NCI-H345 treated with DMSO at 0.1 percent for 48 hours (cell line): ENCODE measurements around the gene HPRT1.

Experiments used
- DNase-seq: peaks from one replicate; lab custom pipeline; 2025; ENCODE audit not compliant: unreplicated experiment; lab: John Stamatoyannopoulos, UW

Gene HPRT1

DNA sequence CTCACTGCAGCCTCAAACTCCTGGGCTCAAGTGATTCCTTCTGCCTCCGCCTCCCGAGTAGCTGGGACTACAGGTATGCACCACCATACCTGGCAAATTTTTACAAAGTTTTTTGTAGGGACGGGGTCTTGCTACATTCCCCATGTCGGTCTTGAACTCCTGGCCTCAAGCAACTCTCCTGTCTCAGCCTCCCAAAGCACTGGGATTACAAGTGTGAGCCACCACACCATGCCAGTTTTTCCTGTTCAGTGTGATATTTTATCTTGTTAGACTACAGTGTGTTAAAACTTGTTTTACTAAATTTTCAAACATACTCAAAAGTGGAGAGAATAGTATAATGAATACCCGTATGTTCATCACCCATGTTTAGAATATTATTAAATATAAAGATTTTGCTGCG, 12.1 kb downstream of the HPRT1 start:
- DNase-seq: no peak

DNA sequence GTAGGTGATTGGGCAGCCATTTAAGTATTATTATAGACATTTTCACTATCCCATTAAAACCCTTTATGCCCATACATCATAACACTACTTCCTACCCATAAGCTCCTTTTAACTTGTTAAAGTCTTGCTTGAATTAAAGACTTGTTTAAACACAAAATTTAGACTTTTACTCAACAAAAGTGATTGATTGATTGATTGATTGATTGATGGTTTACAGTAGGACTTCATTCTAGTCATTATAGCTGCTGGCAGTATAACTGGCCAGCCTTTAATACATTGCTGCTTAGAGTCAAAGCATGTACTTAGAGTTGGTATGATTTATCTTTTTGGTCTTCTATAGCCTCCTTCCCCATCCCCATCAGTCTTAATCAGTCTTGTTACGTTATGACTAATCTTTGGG, 16.3 kb downstream of the HPRT1 start:
- DNase-seq: no peak

DNA sequence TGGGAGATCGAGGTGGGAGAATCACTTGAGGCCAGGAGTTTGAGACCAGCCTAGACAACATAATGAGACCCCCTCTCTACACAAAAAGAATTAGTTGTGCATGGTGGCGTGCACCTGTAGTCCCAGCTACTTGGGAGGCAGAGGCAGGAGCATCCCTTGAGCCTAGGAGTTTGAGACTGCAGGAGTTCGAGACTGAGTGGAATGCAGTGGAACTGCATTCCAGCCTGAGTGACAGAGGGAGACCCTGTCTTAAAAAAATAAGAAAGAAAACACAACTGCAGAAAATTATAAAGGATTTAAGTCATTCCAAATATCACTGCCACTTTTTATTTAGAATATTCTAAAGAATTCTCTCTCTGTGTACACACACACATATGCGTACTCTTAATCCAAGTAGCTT, 18.4 kb downstream of the HPRT1 start:
- DNase-seq: no peak

DNA sequence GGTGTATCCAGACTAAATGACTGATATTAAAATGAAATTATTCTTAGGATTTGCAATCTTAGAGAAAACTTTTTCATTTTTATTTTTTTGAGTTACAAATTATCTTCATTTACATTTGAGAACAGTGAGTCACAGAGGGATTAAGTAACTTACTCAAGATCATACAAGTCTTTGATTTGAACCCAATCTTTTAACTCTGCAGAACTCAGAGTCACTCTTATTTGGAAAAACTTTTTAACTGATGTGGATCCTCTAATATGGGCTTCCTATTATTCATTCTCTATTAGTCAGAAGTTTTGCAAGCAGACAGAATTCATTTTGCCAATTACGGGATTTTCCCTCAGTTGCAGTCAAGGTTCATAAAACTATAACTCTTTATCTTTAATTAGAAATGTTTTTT, 20.1 kb downstream of the HPRT1 start:
- no peak for DNase-seq

DNA sequence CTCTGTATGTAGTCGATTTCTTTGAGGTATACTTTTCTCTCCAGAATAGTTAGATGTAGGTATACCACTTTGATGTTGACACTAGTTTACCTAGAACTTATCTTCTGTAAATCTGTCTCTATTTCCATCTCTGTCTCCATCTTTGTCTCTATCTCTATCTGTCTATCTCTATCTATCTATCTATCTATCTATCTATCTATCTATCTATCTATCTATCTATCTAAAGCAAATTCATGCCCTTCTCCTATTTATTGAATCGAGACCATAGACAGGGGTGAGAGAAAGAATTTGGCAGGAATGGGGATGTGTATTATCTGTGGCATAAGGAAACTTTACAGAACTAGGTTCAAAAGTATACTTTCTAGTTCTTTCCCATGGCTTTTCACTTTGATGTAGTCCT, 21.4 kb downstream of the HPRT1 start:
- DNase-seq: no peak

DNA sequence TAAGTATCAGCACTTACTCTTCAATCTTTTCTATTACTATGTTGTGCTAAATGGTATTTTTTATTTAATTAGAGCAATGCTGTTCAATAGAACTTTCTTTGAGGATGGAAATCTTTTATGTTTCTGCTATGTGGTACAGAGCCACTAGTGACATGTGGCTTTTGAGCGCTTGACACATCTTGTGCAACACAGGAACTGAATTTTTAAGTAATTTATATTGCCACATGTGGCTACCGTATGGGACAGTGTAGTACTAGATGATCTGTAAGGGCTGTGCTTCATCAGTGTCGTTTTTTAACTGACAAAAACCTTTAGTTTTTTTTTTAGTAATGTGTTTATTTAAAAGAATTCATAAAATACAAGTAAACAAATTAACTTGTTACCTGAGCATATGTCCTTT, 22.4 kb downstream of the HPRT1 start:
- DNase-seq: no peak

DNA sequence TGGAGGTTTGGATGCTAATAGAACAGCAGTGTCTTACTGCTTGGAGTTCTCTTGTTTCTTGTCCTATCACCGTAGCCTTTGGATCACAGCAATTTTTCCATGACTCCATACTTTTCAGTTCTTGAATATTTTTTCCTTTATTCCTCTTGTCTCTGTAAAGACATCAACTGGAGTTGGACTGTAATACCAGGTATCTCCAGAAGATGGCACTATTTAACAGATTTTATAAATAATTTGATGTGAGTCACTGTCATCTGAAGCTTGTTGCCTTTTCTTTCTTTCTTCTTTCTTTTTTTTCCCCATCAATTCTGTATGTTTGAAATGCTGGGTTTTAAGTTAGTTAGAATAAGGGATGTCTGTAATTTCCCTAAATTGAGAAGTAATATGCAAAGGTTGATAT, 24.1 kb downstream of the HPRT1 start:
- DNase-seq: peak; percentile 17

DNA sequence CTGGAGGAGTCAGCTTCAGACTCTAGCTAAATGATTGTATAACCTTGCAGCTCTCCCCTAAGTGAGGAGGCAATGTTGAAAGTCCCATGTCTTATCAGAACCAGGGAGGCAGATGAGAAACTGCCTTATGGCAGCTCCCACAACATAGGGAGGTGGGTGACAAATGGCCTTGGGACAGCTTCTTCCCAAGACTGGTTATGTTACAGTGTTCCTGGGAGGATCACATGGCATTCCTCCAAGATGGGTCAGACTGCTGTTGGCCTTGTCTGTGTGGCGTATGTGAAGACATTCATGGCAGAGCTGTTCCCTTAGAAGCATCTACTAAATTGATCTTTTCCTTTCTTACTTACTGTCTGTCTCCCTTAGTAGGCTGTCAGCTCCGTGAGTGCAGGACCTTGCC, 42.0 kb downstream of the HPRT1 start:
- DNase-seq: no peak

DNA sequence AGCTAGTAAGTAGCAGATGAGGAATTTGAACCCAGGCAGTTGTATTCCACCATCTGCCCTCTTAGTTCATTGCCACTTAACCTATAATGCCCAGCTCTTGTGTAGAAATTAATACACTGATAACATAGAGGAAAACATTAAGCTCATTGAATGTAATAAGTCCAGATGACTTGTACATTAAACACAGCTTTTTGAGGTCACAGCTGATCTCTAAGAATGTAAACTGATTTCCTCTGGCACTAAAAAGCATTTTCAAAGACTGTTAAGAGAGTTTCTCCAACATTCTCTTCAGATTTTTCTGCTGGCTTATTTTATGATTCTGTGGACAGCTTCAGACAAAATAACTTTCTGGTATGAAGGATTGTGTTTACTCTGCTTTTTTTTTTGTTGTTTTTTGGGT, 42.7 kb downstream of the HPRT1 start:
- no peak for DNase-seq

DNA sequence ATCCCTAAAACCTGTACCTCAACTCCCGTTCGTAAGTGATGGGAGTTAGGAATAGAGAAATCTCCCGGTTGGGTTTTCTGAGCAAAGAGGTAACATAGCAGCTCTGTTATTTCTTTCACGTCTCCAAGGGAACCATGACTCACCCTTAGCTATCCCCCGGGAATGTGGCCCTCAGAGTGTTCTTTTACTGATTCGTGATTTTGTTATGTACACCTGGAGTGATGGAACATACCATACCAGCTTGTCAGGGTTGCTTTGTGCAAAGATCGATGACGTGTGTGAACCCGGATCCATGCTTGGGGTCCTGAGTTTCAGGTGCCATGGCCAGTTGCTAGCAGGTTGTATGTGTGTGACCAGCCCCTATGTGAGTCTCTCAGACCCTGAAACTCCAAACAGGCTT, 52.6 kb downstream of the HPRT1 start:
- DNase-seq: no peak

DNA sequence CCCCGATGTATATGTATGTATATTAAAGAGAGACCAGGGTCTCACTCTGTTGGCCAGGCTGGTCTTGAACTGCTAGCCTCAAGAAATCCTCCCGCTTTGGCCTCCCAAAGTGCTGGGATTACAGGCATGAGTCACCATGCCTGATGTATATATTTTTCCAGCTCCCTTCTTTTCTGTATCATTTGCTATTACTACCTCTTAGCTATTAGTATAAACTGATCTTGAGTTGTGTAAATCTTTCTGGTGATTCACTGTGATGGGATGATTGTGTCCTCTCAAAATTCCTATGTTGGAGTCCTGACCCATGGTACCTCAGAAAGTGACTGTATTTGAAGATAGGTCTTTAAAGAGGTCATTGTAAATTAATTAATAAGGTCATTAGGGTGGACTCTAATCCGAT, 53.1 kb downstream of the HPRT1 start:
- DNase-seq: no peak

DNA sequence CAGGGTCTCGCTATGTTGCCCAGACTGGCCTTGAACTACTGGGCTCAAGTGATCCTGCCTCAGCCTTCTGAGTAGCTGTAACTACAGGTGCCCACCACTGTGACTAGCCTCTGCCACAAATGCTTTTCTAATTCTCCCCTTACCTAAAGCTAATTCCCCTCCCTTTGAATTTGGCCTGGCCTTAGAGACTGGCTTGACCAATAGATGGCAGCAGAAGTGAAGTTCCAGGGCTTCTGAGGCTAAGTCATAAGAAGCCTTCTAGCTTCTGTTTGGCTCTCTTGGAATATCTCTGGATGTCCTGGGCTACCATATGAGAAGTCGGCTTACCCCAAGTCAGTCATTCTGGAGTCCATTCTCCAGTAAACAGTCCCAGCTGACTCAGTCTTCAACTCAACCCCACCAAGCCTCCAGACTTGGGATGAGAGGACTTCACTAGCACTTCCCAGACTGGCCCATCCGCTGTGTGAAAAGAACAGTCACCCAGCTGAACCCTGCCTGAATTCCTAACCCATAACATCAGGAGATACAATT, 61.0 kb downstream of the HPRT1 start:
- peak; percentile 1 for DNase-seq

DNA sequence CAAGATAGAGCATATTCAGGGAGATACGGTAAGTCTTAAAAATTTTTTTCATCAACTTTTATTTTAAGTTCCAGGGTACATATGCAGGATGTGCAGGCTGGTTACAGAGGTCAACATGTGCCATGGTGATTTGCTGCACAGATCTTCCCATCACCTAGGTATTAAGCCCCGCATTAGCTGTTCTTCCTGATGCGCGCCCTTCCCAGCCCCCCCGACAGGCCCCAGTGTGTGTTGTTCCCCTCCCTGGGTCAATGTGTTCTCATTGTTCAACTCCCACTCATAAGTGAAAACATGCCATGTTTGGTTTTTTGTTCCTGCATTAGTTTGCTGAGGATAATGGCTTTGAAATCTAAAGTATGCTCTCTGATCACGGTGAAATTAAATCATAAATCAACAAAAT, 64.2 kb downstream of the HPRT1 start:
- no peak for DNase-seq

DNA sequence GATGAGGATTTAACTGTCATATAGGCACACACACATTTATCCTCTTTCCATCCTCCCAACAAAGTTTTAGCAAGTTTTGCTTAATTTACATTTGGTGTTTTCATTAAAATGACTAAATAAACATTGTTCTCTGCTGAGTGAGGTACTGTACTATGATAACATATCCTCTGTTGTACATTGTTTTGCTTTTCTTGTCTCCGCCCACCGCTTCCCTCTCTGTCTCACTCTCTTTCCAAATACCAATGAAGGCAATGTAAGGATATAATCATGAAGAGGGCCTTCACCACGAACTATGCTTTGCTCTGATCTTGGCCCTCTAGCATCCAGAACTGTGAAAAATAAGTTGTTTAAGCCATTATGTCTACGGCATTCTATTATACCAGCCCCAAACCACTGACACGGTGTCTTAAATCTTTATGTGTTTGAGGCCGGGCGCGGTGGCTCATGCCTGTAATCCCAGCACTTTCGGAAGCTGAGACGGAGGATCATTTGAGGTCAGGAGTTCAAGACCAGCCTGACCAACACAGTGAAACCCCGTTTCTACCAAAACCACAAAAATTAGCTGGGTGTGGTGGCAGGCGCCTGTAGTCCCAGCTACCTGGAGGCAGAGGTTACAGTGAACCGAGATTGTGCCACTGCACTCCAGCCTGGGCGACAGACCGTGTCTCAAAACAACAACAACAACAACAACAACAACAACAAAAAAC, 65.3 kb downstream of the HPRT1 start:
- DNase-seq: no peak

DNA sequence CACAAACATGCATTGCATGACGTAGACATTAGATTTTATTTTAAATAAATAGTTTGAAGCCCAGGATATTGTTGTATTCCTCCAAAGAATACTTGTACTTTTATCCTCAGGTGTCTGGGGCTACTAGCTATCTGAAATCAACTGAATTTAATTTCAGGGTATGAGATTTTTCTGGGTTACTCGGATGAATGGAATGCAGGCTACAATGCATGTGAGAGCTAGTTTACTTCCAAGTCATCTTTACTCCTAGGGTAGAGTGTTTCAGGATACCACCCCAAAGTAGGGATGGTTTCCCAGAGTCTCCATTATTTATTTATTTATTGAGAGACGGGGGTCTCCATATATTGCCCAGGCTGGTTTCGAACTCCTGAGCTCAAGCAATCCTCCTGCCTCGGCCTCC, 66.4 kb downstream of the HPRT1 start:
- DNase-seq: no peak

DNA sequence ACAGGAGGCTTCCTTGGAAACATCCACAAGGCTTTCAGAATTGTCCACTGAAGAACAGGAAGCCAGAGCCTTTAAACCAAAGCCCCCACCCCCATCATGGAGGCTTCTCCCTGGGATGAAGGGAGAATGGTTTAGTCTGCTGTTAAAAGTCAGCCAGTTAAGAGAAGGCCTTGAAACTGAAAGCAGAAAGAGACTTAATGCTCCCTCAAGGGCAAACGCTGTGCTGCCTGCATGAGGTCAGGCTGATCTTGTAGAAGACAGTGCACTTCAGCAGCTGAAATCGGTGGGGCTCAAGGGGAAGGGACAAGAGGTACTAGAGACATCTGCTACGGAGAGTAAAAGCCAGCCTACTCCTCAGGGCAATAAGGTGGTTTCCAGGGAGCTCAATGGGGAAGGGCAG, 69.0 kb downstream of the HPRT1 start:
- no peak for DNase-seq

DNA sequence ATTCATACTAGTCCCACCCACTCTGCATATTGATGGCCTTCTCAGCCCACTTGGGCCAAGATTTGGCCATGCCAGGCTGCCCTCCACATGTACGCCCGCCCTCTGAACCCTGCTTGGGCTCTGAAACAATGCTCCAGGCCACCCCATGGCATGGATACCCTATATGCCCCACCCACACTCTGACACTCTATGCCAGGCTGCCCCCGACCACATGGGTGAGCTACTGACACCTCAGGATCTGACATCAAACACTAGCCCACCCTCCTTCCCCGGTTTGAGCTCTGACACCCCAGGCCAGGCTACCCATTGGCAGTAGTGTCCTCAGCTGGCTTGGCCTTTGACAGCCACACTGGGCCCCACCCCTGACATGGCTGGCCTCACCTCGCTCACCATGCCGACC, 69.5 kb downstream of the HPRT1 start:
- DNase-seq: no peak

DNA sequence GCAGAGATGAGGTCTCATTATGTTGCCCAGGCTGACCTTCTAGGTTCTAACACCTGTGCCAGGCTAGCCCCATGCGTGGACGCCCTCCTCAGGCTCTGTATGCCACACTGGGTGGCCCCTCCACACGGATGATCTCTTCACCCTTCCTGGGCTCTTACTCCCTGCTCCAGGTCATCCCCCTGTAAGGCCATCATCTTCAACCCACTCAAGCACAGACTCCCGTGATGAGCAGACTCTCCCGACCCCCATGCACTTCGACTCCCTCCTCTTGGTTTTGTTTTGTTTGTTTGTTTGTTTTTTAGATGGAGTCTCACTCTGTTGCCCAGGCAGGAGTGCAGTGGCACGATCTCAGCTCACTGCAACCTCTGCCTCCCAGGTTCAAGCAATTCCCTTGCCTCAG, 70.9 kb downstream of the HPRT1 start:
- DNase-seq: no peak

DNA sequence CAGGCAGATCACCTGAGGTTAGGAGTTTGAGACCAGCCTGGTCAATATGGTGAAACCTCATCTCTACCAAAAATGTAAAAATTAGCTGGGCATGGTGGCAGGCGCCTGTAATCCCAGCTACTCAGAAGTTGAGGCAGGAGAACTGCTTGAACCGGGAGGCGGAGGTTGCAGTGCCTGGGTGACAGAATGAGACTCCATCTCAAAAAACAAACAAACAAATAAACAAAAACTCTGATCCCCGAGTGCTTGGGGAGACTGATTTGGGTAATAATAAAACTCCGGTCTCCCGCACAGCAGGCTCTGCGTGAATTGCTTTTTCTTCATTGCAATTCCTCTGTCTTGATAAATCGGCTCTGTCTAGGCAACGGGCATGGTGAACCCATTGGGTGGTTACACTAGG, 73.4 kb downstream of the HPRT1 start:
- DNase-seq: no peak

DNA sequence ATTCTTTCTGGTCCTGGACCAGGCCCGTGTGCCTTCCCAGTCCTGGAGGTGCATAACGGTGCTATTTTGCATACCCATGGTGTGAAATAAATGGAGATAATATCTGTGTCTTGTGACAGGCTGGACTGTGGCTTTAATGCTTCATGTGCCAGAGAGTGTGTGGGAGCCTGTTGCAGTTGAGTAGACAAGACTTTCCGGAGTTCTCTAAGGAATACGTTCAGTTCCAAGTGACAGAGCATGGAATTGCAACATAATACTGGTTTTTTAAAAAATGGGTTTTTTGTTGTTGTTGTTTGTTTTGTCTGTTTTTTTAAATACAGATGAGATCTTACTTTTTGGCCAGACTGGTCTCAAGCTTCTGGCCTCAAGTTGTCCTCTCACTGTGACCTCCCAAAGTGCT, 74.0 kb downstream of the HPRT1 start:
- no peak for DNase-seq

DNA sequence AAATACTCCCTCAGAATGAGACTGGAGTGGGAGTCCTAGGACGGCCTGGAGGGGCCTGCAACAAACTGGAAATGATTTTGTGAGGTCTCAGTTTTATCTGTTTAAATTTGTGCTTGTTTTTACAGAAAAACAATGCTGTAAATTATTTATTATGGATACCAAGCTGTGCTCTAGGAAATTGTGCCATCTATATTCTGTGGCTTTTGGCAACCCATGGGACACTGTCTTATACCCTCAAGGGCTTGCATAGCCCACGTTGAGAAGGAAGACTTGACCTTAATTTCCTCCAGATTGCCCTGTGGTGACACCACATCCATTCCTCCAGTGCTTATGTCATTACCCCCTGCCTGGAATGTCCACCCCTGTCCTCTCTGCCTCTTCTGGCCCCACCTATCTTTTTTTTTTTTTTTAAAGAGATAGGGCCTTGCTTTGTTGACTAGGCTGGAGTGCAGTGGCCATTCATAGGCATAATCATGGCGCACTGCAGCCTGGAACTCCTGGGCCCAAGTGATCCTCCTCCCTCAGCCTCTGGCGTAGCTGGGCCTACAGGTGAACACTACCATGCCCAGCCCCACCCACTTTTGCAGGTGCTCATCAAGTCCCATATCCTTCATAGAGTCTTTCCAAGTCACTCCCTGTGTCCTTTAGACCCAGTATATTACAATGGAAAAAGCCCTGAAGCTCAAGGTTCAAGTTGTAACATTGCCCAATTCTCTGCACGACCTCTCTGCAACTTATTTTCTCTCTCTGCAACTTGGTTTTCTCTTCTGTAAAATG, 77.4 kb downstream of the HPRT1 start:
- DNase-seq: peak; percentile 2

DNA sequence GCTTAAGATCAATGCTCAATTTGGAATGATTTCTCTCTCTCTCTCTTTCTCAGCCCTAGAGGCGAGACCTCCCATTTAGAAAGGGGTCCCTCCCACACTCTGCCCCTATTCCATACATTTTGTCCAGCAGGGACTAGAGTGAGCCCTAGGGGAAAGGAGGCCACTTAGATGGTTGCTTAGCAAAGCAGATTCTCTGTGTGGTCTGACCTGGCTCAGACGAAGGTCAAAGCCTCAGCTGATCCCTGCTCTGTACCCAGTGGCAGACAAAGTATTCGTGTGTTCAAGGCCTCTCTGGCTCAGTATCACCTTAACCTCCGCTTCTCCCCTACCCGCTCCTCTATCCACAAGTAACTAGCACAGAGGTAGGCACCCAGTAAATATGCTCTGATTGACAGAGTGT, 78.4 kb downstream of the HPRT1 start:
- no peak for DNase-seq

DNA sequence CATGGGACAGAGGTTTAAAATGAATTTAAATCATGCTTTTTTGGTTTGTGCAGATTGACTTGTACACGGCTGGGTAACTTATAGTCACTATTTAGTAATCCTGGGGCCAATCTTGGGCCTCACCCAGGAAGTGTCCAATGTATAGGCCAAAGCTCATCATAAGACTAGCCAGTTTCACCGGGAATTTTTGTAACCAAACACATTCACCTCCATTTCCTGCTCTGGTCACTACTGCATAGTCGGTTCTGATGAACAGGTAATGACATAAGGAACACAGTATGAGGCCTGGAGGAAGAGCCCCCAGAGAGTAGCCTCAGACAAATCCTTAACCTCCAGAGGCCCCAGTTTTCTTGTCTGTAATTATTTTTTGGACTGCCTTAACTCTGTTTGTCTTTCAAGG, 81.9 kb downstream of the HPRT1 start:
- DNase-seq: no peak
